Fibroblast of villous mesenchyme (primary cell): ENCODE measurements around the gene PIGC. TPM values are rescaled to one million over a fixed set of nuclear protein-coding genes. Genes with fewer than 3 reads are reported as not detected.
"Not testable (repeated sequence)": the region's sequence is repeated elsewhere in the genome, so short reads cannot be mapped to it uniquely, and the experiment has no call there.

Source experiments
- DNase-seq: peaks from one replicate; pipeline ENCODE4 v3.0.0-alpha.2; 2010; ENCODE audit warnings: low read depth
- H3K4me3 ChIP-seq: 2 replicates; pipeline ENCODE4 v1.5.1; 2011; ENCODE audit warnings: low read depth, mild to moderate bottlenecking, low read length
- total RNA-seq: library from RNA; depleted of rRNA; stranded (reverse); fragments of >200 nt; gene quantifications from 2 replicates; pipeline ENCODE4 v1.2.3, GENCODE V29; 2012
- TF ChIP-seq, protein P1 (sequence below): IDR thresholded peaks from 2 replicates; pipeline ENCODE4 v1.5.1; 2012; ENCODE audit warnings: low read depth, mild to moderate bottlenecking, low read length; ENCODE audit not compliant: insufficient read depth

The PIGC gene
- total RNA-seq, 1 donor = 16.4 TPM

DNA sequence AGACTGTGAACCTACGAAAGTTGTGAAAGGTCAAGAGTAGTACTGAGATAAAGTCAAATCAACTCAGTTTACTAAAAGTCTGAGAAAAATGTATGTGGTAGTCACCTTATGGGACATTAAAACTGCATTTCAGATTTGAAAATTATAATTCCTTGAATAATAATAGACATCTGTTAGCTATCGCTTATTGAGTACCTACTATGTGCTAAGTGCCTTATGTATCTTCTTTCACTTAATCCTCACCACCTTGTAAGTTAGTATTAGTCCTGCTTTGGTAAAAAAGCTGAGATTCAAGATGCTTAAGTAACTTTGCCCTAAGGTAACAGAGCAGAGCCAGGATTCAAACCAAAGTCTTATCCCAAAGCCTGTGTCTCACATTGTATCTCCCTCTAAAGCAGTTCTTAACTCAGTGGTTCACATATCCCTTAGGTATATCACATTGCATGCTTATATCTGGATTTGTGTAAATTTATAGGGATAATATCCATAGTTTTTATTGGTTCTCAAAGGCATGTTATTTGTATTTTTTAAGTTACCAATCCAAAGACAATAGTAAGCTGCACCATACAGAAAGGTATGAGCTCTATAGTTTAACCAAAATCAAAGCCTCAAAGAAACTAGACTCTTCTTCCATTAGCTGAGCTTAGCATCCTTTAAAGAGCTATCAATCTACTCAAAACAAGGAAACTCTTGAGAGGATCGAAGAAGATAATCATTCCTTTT lies 865 bp downstream of the PIGC start:
- no peak for DNase-seq
- TF ChIP-seq, protein P1, sequence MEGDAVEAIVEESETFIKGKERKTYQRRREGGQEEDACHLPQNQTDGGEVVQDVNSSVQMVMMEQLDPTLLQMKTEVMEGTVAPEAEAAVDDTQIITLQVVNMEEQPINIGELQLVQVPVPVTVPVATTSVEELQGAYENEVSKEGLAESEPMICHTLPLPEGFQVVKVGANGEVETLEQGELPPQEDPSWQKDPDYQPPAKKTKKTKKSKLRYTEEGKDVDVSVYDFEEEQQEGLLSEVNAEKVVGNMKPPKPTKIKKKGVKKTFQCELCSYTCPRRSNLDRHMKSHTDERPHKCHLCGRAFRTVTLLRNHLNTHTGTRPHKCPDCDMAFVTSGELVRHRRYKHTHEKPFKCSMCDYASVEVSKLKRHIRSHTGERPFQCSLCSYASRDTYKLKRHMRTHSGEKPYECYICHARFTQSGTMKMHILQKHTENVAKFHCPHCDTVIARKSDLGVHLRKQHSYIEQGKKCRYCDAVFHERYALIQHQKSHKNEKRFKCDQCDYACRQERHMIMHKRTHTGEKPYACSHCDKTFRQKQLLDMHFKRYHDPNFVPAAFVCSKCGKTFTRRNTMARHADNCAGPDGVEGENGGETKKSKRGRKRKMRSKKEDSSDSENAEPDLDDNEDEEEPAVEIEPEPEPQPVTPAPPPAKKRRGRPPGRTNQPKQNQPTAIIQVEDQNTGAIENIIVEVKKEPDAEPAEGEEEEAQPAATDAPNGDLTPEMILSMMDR = no peak
- peak overlapping the region; percentile 93 for H3K4me3 ChIP-seq

DNA sequence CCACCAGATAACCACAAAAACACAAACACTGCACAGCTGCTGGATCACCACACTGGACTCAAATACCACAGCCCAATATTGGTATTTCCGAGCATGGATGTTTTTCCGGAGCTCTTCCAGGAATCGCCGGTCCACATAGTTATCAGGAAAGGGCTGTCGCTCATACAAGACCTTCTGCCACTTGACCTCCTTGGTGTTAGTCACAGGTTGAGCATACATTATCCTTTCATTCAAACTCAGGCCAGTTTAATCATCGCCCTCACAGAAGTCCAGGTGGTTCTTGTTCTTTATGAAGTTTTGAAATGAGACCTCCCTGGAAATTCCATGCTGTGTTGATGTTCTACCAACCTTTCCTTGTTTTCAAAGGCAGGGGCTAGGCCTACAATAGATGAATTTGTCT lies 1.5 kb downstream of the PIGC start:
- TF ChIP-seq, protein P1 = no peak
- no peak for DNase-seq
- H3K4me3 ChIP-seq = no peak overlapping the region

DNA sequence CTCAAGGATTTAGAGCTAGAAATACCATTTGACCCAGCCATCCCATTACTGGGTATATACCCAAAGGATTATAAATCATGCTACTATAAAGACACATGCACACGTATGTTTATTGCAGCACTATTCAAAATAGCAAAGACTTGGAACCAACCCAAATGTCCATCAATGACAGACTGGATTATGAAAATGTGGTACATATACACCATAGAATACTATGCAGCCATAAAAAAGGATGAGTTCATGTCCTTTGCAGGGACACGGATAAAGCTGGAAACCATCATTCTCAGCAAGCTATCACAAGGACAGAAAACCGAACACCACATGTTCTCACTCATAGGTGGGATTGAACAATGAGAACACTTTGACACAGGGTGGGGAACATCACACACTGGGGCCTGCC lies 6.7 kb downstream of the PIGC start:
- H3K4me3 ChIP-seq, DNase-seq: not testable (repeated sequence)

DNA sequence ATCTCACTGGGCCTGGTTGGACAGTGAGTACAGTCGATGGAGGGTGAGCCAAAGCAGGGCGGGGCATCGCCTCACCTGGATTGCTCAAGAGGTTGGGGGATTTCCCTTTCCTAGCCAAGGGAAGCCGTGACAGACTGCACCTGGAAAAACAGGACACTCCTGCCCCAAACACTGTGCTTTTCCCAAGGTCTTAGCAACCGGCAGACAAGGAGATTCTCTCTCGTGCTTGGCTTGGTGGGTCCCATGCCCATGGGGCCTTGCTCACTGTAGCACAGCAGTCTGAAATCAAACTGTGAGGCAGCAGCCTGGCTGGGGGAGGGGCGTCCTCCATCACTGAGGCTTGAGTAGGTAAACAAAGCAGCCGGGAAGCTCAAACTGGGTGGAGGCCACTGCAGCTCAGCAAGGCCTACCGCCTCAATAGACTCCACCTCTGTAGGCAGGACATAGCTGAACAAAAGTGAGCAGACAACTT lies 12.1 kb downstream of the PIGC start:
- H3K4me3 ChIP-seq = no peak overlapping the region
- TF ChIP-seq, protein P1 = no peak
- no peak for DNase-seq

DNA sequence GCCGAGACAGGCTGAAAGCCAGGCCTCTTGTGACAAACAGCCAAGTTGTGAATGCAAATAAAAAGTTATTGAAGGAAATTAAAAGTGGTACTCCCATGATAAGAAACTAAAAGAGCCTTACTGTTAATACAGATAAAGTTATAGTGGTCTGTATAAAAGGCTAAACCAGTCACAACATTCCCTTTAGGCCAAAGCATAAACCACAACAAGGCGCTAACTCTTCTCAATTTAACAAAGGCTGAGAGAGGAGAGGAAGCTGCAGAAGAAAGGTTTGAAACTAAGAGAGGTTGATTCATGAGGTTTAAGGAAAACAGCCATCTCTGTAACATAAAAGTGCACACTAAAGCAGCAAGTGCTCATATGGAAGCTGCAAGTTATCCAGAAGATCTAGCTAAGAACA lies 12.7 kb downstream of the PIGC start:
- no peak for DNase-seq
- TF ChIP-seq, protein P1 = no peak

DNA sequence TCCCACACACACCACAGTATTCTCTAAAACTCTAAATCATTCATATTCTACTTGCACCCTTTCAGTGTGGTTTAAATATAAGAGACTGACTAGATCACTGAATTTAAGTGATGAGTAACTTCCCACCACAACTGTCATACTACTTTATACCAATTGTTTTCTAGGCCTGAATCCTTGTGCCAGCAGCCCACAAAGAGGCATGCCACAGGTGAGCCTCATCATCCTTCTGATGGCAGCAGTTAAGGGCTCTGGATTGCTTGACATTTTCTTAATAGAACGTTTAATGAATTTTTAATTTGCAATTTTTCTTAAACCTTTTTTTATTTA lies 13.8 kb downstream of the PIGC start:
- no peak for DNase-seq
- TF ChIP-seq, protein P1 = no peak
- H3K4me3 ChIP-seq = no peak overlapping the region

More for the DNA sequence above, 12.7 kb downstream of the PIGC start:
- H3K4me3 ChIP-seq = no peak overlapping the region

DNA sequence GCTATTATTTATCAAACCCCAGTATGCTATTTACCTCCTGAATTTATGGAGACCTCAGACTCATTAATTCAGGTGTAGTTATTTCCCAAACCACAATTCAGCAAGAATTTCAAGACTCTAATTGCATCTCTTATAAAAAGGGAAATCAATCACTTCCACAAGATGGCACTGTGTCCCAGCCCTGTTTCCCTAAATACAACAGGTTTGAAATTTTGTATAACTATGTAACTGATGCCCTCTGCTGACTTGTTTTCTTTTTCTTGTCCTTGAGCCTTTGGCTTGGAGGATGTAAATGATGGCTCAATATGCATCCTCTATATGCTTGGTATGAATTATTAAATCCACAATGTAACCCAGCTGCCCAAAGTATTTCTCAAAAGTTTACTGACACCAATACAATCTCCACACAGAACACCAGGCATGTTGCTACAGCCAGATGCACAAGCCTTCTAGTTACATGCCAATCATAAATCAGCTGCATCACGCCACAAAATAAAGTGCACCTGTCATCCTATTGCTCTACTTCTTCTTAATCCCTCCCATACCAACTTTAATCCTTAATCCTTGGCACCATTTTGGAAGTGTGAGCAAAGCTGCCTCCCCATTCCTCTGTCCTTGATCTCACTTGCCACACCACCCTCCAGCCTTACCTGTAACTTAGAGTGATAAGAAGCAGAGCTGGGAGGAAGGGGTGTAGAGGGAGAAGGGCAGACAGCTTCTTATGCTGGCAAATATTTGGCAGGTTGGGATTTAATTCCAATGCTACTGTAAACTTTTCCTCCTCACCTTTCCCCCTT lies 14.3 kb downstream of the PIGC start:
- H3K4me3 ChIP-seq = no peak overlapping the region
- peak; percentile 76 for DNase-seq
- TF ChIP-seq, protein P1 = peak; percentile 70
